ENCODE measurements around the gene SLC6A1. TPM values are rescaled to one million over a fixed set of nuclear protein-coding genes. Genes with fewer than 3 reads are reported as not detected.
A peak's percentile ranks its signal among the peaks of the same experiment; 100 is the strongest.

The SLC6A1 gene
- total RNA-seq, 1 donor from 2014 or later, result 0.62 TPM

DNA sequence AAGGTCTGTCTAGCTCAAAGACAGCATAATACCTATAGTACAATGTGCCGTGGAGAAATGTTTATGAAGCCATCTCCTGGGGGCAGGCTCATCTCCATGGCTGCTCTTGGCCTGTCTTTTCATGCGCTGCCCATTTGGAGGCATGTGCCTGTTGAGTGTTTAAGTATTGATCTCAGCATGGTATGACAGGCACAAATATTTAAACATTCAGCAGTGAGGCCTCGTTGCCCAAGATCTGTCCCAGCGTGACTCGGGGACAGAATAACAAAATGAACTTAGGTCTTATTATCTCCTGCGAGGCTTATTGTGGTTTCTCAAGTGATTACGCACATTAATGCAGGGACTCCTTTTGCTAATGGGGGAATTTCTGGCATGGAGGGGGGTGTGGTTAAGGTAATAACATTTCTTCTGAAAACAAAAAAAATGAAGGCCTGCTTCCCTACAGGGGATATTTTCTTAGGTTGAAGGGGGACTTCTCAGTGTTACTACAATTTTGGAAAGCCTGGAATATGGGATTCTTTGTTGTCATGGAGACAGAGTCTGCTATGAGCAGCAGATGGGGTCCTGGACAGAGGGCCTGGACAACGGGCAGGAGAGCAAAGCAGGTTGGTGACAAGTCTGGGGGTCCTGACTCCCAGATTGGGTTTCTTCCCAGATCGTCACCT, 4.4 kb upstream of the SLC6A1 start:
- DNase-seq (no peak), ATAC-seq (no peak)
- intact Hi-C loops (cut with micrococcal nuclease), result no loop called here

- ATAC-seq (no peak), DNase-seq (no peak)
- intact Hi-C loops (cut with micrococcal nuclease), result no loop called here
These were observed 3.5 kb upstream of the SLC6A1 start for GRCh38 chr3:10988991-10989484.

DNA sequence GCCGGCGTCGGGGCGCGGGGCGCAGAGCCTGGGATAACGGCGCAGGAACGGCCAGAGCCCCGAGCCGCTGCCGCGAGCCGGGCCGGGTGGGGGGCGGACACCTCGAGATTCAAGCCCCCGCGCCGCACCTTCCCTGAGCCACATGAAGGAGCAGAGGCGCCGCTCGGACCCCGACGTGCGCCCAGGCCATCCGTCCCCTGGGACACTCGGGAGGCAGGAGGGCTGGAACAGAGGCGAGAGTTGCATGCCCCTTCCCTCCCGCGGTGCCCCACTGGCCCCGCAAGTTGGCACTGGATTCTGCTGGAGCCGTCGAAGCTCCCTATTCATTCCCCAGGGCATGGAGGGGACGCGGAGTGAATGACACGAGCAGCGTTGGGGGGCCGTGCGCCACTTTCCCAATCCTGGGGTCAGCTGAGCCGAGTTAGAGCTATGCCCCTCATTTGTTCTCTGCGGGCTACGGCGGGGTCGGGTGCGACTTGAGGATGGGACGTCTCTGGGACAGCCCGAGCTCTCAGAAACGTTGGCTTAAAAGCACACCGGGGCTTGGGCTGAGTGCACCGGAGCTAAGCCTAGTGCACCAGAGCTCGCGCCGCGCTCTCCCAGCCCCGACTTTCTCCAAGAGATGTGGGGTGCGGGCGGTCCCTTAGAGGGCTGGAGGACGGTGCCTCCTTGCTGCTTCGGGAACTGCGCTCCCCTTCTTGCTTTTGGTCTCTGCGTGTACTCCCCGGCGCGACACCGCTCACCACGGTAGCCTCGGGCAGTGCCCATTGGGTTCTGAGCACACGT, 588 bp downstream of the SLC6A1 start:
- DNase-seq (no peak), ATAC-seq (no peak)
- intact Hi-C loops (cut with micrococcal nuclease), result no loop called here

GRCh38 chr3:10993729-10994065, 1.1 kb downstream of the SLC6A1 start:
- ATAC-seq (peak; percentile 14), DNase-seq (no peak)
- intact Hi-C loops (cut with micrococcal nuclease), result no loop called here

DNA sequence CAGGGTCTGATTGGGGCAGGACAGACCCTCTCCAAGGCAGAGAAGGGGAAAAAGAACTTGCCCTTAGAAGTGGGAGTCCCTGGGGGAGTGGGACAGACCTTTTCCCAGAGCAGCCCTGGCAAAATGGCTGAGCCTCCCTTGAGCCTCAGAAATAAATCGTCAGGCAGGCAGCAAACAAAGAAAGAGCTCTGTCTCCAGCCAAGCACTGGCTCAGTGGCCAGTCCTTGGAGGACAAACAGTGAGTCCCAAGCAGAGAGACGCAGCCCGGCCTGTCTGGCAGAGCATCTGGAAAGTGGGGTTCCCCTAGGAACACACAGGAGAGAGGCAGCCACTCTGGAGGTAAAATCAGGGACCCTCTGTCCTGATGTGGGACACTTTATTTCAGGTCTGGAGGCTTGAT, 1.8 kb downstream of the SLC6A1 start:
- ATAC-seq (no peak), DNase-seq (no peak)
- intact Hi-C loops (cut with micrococcal nuclease), result no loop called here

DNA sequence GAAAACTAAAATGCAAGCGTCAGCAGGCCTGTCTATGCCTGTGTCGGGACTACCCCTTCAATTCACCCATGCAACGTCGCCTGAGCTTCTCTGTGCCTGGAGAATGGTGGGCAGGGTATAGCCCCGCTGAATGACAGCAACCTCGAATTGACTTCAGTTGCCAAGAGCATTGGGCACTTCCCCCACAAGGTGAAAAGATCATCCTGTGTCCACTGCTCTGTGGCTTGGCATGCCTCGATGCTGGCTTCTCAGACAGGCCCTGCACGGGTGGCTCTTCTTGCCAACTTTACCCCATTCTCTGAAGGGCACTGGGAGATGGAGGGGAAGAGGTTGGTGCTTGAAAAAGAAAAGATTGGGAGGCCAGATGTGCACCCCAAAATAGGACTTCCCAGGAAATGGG, 3.3 kb downstream of the SLC6A1 start:
- no peak for ATAC-seq
- intact Hi-C loops (cut with micrococcal nuclease), result no loop called here
- no peak for DNase-seq

DNA sequence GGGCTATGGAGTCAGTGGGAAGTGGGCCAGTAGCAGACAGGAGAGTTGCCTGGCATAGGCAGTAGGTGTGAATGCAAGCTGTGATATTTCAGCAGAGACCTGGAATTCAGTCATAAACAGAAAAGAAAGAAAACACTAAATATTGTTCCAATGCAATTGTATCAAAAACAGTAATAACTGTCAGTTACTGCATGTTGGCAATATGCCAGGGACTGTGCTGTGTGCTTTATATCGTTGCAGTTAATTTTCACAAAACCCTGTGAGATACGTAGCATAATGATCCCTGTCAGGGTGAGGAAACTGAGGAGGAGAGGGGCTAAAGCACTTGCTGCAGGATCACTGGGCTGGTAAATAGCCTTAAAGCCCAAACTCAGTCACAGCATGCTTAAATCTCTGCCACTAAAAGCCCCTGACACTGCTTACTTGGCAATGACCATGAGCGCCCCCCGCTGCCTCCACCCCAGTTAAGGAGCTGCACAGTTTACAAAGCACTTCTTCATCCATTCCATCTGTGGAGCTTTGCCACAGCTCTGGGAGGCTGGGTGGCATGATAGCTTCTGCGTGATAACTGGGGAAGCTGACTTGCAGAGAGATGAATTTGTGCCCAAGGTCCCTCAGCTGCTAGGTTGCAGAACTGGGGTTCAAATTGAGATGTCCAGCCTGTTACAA, 3.9 kb downstream of the SLC6A1 start:
- intact Hi-C loops (cut with micrococcal nuclease), result no loop called here
- no peak for ATAC-seq
- DNase-seq, result no peak

- intact Hi-C loops (cut with micrococcal nuclease), result no loop called here
- ATAC-seq (no peak), DNase-seq (no peak)
These were observed 4.6 kb downstream of the SLC6A1 start for GRCh38 chr3:10997196-10997595.

DNA sequence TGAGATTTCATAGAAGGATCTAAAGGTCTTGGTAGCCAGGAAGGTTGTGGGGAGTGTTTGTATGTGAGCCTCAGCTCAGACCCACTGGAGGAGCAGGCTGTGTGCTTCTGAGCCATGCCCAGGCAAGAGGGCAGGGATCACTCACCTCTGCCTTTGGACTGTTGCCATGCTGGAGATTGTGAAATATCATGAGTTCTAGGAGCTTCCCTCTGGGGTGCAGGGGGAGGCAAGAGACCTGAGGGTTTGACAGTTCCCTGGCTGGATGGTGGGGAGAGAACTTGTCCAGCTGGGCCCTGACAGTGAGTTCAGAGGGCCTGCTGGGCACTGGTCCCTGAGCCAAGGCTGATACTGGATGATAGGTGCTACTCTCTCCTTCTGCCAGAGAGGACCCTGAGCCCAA, 6.0 kb downstream of the SLC6A1 start:
- intact Hi-C loops (cut with micrococcal nuclease), result no loop called here
- ATAC-seq (no peak), DNase-seq (no peak)

DNA sequence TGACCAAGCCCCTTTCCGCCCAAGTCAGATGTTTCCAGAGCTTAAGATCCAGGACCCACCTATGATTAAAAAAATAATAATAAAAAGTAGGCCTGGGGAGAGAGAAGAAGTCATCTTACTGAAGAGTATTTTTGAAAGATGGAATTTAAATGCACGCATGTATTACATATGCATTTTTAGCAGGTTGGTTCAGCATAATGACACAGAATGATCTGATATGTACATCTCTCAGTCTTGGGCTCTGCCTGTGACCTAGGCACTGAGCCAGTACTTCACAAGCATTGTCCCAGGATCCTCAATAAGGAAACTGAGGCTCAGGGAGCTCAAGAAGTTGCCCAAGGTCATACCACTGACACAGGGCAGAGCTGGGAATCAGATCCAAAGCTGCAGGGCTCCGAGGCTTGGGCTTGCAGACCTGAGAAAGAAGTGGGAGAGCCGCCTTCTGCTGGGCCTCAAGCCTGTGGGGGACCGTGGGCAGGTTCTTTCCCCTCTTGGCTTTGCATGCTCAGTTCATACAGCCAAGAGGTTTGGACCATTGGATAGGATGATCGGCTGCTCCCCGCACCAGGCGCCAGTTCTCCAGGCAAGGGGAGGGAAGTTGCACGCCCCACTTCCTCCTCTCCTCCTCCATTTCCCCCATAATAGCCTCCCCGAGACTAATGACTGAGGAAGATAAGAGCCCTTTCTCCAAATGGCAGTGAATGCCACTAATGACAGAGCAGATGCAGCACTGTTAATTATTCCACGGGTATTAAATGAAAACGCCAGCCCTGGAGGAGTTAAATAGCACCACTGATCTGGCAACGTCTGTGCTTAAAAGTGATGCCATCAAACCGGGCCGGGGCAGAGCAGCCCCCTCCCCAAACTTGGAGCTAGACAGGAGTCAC, 6.9 kb downstream of the SLC6A1 start:
- DNase-seq (no peak), ATAC-seq (no peak)
- intact Hi-C loops (cut with micrococcal nuclease), result no loop called here

GRCh38 chr3:11000528-11000927, 8.0 kb downstream of the SLC6A1 start:
- DNase-seq (no peak), ATAC-seq (no peak)

GRCh38 chr3:11001020-11001657, 8.6 kb downstream of the SLC6A1 start:
- DNase-seq, result no peak
- no peak for ATAC-seq
- intact Hi-C loops (cut with micrococcal nuclease), result no loop called here

More at GRCh38 chr3:11000528-11000927, 8.0 kb downstream of the SLC6A1 start:
- intact Hi-C loops (cut with micrococcal nuclease), result no loop called here

DNA sequence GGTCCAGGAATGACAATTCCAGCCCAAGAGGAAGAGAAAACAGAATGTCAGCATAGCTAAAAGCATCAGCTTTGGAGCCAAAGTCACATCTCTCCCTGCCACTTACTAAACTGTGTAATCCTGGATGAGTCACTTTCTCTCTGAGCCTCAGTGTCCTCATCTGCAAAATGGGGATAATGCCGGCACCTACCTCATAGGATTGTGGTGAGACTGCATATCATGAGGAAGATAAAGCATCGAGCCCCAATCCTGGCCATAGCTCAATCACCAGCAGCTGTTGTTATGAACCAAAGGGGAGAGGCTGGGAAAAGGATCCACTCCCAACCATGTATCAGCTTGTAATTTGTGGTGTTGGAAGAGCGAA, 9.1 kb downstream of the SLC6A1 start:
- intact Hi-C loops (cut with micrococcal nuclease), result no loop called here
- DNase-seq (no peak), ATAC-seq (no peak)

GRCh38 chr3:11002371-11002807, 9.8 kb downstream of the SLC6A1 start:
- intact Hi-C loops (cut with micrococcal nuclease), result no loop called here
- DNase-seq (no peak), ATAC-seq (no peak)

GRCh38 chr3:11004563-11004962, 12.0 kb downstream of the SLC6A1 start:
- DNase-seq, result no peak
- no peak for ATAC-seq
- intact Hi-C loops (cut with micrococcal nuclease), result no loop called here

- intact Hi-C loops (cut with micrococcal nuclease), result no loop called here
- no peak for ATAC-seq
- DNase-seq, result no peak
These were observed 13.2 kb downstream of the SLC6A1 start for GRCh38 chr3:11005686-11006256.

DNA sequence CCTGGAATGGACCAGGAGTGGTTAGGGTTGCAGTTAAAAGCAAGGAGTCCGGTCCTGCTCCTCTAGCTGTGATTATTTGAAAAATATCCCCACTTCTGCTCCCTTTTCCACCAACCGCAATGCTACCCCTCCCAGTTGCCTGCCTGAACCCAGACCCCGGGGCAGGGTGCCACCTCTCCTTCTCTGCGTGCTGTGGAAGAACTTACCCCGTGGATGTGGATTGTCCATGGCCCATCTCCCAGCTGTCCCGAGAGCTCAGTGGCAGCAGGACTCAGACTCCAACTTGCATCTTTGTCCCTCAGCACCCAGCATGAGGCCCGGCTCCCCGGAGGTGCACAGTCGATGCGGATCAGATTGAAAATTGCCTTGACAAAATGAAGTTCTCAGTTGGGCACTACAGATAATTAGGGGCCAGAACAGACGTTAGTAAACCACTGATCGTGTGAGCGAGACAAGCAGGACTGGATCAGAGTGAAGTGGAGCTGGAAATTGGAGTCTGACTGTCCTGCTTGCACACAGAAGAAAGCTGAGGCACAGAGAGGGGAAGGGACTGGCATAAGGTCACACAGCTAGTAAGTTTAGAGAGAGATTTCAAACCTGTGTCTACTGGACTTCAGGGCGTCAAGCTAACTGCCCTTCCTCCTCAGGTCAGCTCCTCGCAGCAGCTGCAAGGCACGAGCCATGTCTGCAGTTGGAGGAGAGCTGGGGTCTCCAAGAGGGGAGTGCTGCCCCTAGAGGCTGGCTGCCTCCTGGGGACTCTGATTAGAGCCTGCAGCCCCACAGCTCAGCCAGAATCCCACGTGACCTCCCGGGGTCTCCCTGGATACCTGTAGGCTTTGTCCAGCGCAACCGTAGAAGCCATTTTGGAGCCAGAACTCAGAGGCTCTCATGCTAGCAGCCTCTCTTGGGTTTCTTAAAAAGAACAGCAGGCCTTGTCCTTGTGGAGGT, 14.7 kb downstream of the SLC6A1 start:
- intact Hi-C loops (cut with micrococcal nuclease), result no loop called here

DNA sequence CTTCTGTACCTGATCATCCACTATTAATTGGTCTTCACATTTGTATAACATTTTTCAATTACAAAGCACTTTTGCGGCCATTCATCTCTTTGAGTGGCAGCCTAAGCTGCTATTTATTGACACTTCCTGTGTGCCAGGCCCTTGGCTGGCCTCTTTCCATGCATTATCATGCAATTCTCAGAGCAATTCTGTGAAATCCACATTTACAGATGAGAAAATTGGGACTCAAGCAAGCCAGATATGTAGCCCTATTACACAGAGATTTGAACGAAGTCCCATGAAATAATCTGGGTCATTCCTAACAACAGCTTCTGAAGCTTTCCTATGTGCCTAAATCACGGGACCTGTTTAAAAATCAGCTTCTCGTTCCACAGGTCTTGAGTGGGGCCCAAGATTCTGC, 17.4 kb downstream of the SLC6A1 start:
- intact Hi-C loops (cut with micrococcal nuclease), result no loop called here
- ATAC-seq, result no peak
- no peak for DNase-seq

More for the DNA sequence above, 14.7 kb downstream of the SLC6A1 start:
- DNase-seq (no peak), ATAC-seq (no peak)

All from left ventricle myocardium superior (tissue), 1 donor.